Sigmoid colon (tissue), 7 donors: ENCODE data around the gene PRKCB. TPM values are rescaled to one million over a fixed set of nuclear protein-coding genes. Genes with fewer than 3 reads are reported as not detected.
A peak's percentile ranks its signal among the peaks of the same experiment; 100 is the strongest.

ENCODE experiments used
- DNase-seq: peaks from one replicate; pipeline ENCODE4 v3.0.0-alpha.2; 2019
- H3K27ac ChIP-seq, 4 donors: fragments of 200-600 bp; sonication (generic); one replicate each; pipeline ENCODE4 v1.5.1; 2016 to 2019; ENCODE audit warnings: mild to moderate bottlenecking in 1 of 4
- H3K27me3 ChIP-seq, 3 donors: fragments of 200-600 bp; sonication (generic); one replicate each; pipeline ENCODE4 v1.5.1; 2019; ENCODE audit warnings: mild to moderate bottlenecking in 1 of 3
- H3K36me3 ChIP-seq, 4 donors: fragments of 200-600 bp; sonication (generic); one replicate each; pipeline ENCODE4 v1.5.1; 2016 to 2019
- H3K4me1 ChIP-seq, 4 donors: fragments of 200-600 bp; sonication (generic); one replicate each; pipeline ENCODE4 v1.5.1; 2017 to 2019
- H3K4me3 ChIP-seq, 4 donors: fragments of 200-600 bp; sonication (generic); one replicate each; pipeline ENCODE4 v1.5.1; 2017 to 2019; ENCODE audit warnings: mild to moderate bottlenecking in 2 of 4, moderate library complexity in 1 of 4
- H3K9me3 ChIP-seq, 4 donors: fragments of 200-600 bp in 3 of 4; sonication (generic) in 3 of 4; one replicate each; pipeline versions ENCODE4 v1.5.1 to v1.6.1; 2013 to 2019
- CTCF ChIP-seq, 4 experiments: fragments of 450-650 bp in 3 of 4; fragments of 200-600 bp in 1 of 4; IDR thresholded peaks; one replicate each; pipeline ENCODE4 v1.5.1; 2016 to 2019; ENCODE audit warnings: antibody characterized with exemption in 4 of 4, mild to moderate bottlenecking in 3 of 4, moderate library complexity in 2 of 4
- EP300 ChIP-seq, 4 donors: sonication (generic); formaldehyde crosslinking; IDR thresholded peaks; one replicate each; pipeline ENCODE4 v1.6.1; 2017; ENCODE audit warnings: antibody characterized with exemption in 4 of 4
- POLR2A ChIP-seq, 2 donors: fragments of 450-650 bp; IDR thresholded peaks; one replicate each; pipeline ENCODE4 v1.6.1; 2016; ENCODE audit warnings: antibody characterized with exemption in 2 of 2, mild to moderate bottlenecking in 2 of 2, moderate library complexity in 2 of 2
- POLR2AphosphoS5 ChIP-seq, 4 donors: sonication (generic); formaldehyde crosslinking; IDR thresholded peaks; one replicate each; pipeline ENCODE4 v1.6.1; 2017; ENCODE audit warnings: antibody characterized with exemption in 4 of 4
- WGBS, 2 donors: extraction: QIAGEN DNeasy Blood & Tissue Kit; methylation state at CpG; one replicate each; pipeline ENCODE4 v1.1.7; 2013; 5-methylcytosine and 5-hydroxymethylcytosine counted together
- intact Hi-C: fragments of 100-400 bp; cut with DNase I; formaldehyde crosslinking; loops from one replicate; pipeline ENCODE4 v1.15.1; 2023
- polyA plus RNA-seq, 3 donors: library from polyadenylated mRNA; stranded (reverse); fragments of 200-250 nt; gene quantifications; one replicate each; pipeline ENCODE4 v1.2.3, GENCODE V29; 2013
- total RNA-seq, 4 donors: library from RNA; depleted of rRNA; stranded (reverse); fragments of >200 nt; gene quantifications; one replicate each; pipeline ENCODE4 v1.1.0, GENCODE V29; 2016
- donor health status: healthy with polysubstance abuse.
- donor health status: Bipolar disorder and iron deficiency.
- donor health status: healthy.

PRKCB gene
- total and polyA plus RNA-seq, 7 donors: 3.0 to 43.8 (median 21.4) TPM

DNA sequence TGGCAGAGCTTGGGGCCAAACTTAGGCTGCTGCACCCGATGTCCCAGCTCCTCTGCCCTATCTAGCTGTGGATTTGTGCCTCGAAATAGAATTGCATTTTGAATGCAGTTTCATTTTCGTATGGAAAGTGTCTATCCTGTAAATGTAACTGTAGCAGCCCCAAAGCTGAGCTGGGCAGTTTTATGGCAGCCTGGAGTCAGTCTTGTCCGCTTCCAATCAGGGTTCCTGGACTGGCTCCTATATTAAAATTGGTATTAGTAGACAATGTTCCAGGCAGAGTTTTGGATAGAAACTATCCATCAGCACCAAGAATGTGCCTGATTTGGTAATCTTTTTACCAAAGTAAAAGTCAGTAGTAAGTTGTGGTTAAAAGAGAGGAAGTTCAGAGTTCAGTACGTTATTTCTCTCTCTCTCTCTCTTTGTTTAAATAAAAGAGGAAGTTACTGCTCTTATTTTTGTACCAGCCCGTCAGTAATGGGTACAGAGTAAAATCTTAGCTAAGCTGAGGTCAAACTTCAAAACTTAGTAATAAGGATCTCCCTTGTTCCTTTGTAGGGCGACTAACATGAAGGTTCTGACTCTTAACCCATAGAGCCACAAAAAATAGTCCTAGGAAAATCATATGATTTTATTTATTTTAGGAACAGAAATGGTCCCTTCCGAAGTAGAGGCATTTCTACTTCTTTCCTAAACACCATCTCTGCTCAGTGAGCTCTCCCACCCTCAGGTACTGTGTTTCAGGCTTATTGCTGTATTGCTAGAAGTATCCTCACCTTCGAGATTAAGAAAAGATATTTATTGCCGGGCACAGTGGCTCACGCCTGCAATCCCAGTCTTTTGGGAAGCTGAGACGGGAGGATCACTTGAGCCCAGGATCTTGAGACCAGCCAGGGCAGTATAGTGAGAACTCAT, 28.0 kb downstream of the PRKCB start:
- intact Hi-C loops: loop anchor here (5.0 kb wide), 1 partner anchor 44 kb away; no protein-coding TSS in a partner anchor
- Histone ChIP-seq H3K36me3 (no peaks in the 10 kb centered on the region), H3K9me3 (no peaks in the 10 kb centered on the region), H3K4me3 (peak overlapping the region; percentile 14 to 44 (median 40)), H3K27ac (peak overlapping the region; percentile 34 to 81 (median 68)), H3K27me3 (no peaks in the 10 kb centered on the region), H3K4me1 (peaks cover 0 to 49% (median 32%) of the 10 kb centered on the region in 4 donors)
- TF ChIP-seq POLR2A (IDR thresholded peaks at IDR 0.05) (no peak), EP300 (IDR thresholded peaks at IDR 0.05) (no peak), CTCF (IDR thresholded peaks at IDR 0.05) (no peak), POLR2AphosphoS5 (IDR thresholded peaks at IDR 0.05) (no peak)
- DNase-seq: no peak
- 17 to 26% methylated on average over 12 of the region's 12 CpGs for WGBS, 2 donors

DNA sequence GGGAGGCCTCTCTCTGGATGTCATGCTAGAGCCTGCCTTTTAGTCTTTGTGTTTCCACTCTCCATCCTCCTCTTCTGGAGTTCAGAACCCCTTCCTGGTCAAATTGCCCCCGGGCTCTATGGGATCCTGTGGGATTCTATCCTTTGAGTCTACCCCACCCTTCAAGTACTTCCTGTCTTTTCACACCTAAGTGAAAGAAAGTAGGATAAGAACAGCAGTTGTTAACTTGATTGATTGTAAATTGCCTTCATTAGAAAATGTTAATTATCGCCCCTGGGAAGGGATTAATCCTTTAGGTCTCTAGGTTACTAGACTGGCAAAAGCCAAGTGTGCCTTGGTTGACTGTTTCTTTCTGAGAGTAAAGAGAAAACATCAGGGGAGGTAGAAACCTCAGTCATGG, 30.1 kb downstream of the PRKCB start:
- no peak for DNase-seq
- WGBS, 2 donors: 60 to 85% methylated on average over 2 of the region's 2 CpGs
- TF ChIP-seq EP300 (IDR thresholded peaks at IDR 0.05) (no peak), CTCF (IDR thresholded peaks at IDR 0.05) (no peak), POLR2A (IDR thresholded peaks at IDR 0.05) (no peak), POLR2AphosphoS5 (IDR thresholded peaks at IDR 0.05) (no peak)
- no peaks in the 10 kb centered on the region for H3K9me3 ChIP-seq
- H3K36me3 ChIP-seq: no peaks in the 10 kb centered on the region
- H3K4me3 ChIP-seq: no peak overlapping the region
- H3K4me1 ChIP-seq: peaks cover 0 to 32% (median 21%) of the 10 kb centered on the region in 4 donors
- H3K27ac ChIP-seq: no peak overlapping the region
- H3K27me3 ChIP-seq: no peaks in the 10 kb centered on the region
- intact Hi-C loops: no loop called here

DNA sequence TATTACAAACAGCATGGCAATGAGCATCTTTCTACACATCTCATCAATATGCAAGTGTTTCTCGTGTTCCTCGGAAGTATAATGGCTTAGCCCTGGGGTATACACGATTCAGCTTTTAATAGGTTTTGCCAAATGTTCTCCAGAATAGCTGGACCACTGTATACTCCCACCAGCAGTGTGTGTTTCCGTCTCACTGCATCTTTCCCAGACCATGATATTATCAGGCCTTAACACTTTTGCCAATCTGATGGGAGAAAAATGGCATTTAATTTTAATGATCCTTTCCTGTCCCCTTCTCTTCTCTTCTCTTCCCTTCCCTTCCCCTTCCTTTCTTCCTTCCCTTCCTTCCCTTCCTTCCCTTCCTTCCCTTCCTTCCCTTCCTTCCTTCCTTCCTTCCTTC, 30.8 kb downstream of the PRKCB start:
- Histone ChIP-seq H3K4me1 (peaks cover 0 to 33% (median 21%) of the 10 kb centered on the region in 4 donors), H3K36me3 (no peaks in the 10 kb centered on the region), H3K4me3 (no peak overlapping the region), H3K9me3 (no peaks in the 10 kb centered on the region), H3K27me3 (no peaks in the 10 kb centered on the region), H3K27ac (no peak overlapping the region)
- intact Hi-C loops: no loop called here
- 90 to 93% methylated on average over 4 of the region's 4 CpGs for WGBS, 2 donors
- no peak for DNase-seq
- no peak for TF ChIP-seq EP300 (IDR thresholded peaks at IDR 0.05)
- no peak for TF ChIP-seq POLR2A (IDR thresholded peaks at IDR 0.05)
- TF ChIP-seq CTCF (IDR thresholded peaks at IDR 0.05): no peak
- TF ChIP-seq POLR2AphosphoS5 (IDR thresholded peaks at IDR 0.05): no peak

- Histone ChIP-seq H3K27ac (no peak overlapping the region), H3K36me3 (no peaks in the 10 kb centered on the region), H3K4me3 (no peak overlapping the region), H3K4me1 (peaks cover 0 to 33% (median 19%) of the 10 kb centered on the region in 4 donors), H3K27me3 (no peaks in the 10 kb centered on the region), H3K9me3 (no peaks in the 10 kb centered on the region)
- 87 to 93% methylated on average over 2 of the region's 2 CpGs for WGBS, 2 donors
- no peak for DNase-seq
- intact Hi-C loops: no loop called here
- TF ChIP-seq POLR2A (IDR thresholded peaks at IDR 0.05): no peak
- TF ChIP-seq CTCF (IDR thresholded peaks at IDR 0.05): no peak
- TF ChIP-seq EP300 (IDR thresholded peaks at IDR 0.05): no peak
Measured at GRCh38 chr16:23867566-23867965, 31.8 kb downstream of the PRKCB start.
